HT1080 (cell line): ENCODE results near the gene VGF. TPM values are rescaled to one million over a fixed set of nuclear protein-coding genes. Genes with fewer than 3 reads are reported as not detected.

Experiments used
- DNase-seq: peaks from one replicate; pipeline ENCODE4 v3.0.0-alpha.2; 2015; ENCODE audit warnings: low read depth
- total RNA-seq: library from RNA; depleted of rRNA; stranded (reverse); fragments of >200 nt; shearing (Covaris generic); gene quantifications from 2 replicates; pipeline ENCODE4 v1.2.3, GENCODE V29; 2014

The VGF gene
- total RNA-seq, 1 experiment from 2014 or later = 45.2 TPM

- DNase-seq = no peak
Observed at GRCh38 chr7:101186194-101186593, 20.8 kb upstream of the VGF start.

GRCh38 chr7:101185258-101185839 lies 20.0 kb upstream of the VGF start:
- peak; percentile 64 for DNase-seq

GRCh38 chr7:101180130-101180755 lies 14.9 kb upstream of the VGF start, which contains the start of gene NAT16:
Gene NAT16 (minus strand): TSS chr7:101180293. CDS start chr7:101174807, 5,486 bp downstream.
- no peak for DNase-seq

- no peak for DNase-seq
Observed at GRCh38 chr7:101179713-101180112, 14.3 kb upstream of the VGF start.

GRCh38 chr7:101179117-101179516 lies 13.7 kb upstream of the VGF start:
- DNase-seq = no peak

- no peak for DNase-seq
Observed at GRCh38 chr7:101177644-101178043, 12.3 kb upstream of the VGF start.

- no peak for DNase-seq
Observed at GRCh38 chr7:101175664-101176063, 10.3 kb upstream of the VGF start.

- DNase-seq = no peak
Observed at GRCh38 chr7:101174322-101174854, 9.0 kb upstream of the VGF start.

- peak; percentile 55 for DNase-seq
Observed at GRCh38 chr7:101173752-101174244, 8.4 kb upstream of the VGF start.

GRCh38 chr7:101172854-101173751 lies 7.7 kb upstream of the VGF start:
- peak; percentile 81 for DNase-seq

- no peak for DNase-seq
Observed at GRCh38 chr7:101172005-101172853, 6.9 kb upstream of the VGF start.

- DNase-seq = no peak
Observed at GRCh38 chr7:101171442-101171837, 6.1 kb upstream of the VGF start.

GRCh38 chr7:101170617-101171441 lies 5.5 kb upstream of the VGF start:
- no peak for DNase-seq

GRCh38 chr7:101169838-101170551 lies 4.6 kb upstream of the VGF start:
- DNase-seq = peak; percentile 68

GRCh38 chr7:101169110-101169837 lies 3.9 kb upstream of the VGF start:
- DNase-seq = peak; percentile 39

- DNase-seq = no peak
Observed at GRCh38 chr7:101168412-101169049, 3.2 kb upstream of the VGF start.

GRCh38 chr7:101167645-101168411 lies 2.5 kb upstream of the VGF start:
- DNase-seq = no peak
